ENCODE measurements around the gene RTL10. TPM values are rescaled to one million over a fixed set of nuclear protein-coding genes. Genes with fewer than 3 reads are reported as not detected.

Gene RTL10
- total RNA-seq, 3 donors from 2014 or later, result 10.1 to 12.2 (median 11.9) TPM

DNA sequence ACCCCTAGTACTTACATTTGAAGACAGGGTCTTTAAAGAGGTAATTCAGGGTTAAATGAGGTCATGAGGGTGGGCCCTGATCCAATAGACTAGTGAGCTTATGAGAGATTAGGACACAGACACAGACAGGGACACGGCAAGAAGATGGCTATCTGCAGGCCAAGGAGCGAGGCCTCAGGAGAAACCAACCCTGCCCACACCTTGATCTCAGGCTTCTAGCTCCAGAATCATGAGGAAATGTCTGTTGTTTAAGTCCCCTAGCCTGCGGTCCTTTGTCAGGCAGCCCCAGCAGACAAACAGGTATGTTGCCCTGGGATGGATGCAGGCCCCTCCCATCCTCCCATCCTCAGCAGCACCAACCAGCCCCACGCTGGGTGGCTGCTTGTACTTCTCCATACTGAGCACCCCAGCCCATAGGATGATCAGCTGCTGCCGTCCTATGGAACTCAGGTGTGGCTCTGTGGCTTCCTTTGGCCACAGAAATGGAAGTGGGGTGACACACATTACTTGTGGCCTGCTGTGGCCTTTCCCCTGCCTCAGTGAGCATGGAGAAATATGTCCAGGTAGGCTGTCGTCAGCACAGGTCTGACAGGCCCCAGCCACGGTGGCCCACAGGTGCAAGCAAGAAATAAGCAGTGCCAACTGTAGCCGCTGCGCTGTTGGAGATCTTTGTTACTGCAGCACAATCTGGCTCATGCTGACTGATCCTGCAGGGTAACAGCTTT, 7.9 kb downstream of the RTL10 start:
- Histone ChIP-seq H3K4me3 (no peak overlapping the region), H3K4me1 (ENCODE audit: low read depth) (no peaks in the 10 kb centered on the region), H3K36me3 (ENCODE audit: low read depth) (peaks cover 3% of the 10 kb centered on the region), H3K9me3 (no peaks in the 10 kb centered on the region)
- intact Hi-C loops (cut with DNase I, micrococcal nuclease), result no loop called here
- TF ChIP-seq, protein P1, sequence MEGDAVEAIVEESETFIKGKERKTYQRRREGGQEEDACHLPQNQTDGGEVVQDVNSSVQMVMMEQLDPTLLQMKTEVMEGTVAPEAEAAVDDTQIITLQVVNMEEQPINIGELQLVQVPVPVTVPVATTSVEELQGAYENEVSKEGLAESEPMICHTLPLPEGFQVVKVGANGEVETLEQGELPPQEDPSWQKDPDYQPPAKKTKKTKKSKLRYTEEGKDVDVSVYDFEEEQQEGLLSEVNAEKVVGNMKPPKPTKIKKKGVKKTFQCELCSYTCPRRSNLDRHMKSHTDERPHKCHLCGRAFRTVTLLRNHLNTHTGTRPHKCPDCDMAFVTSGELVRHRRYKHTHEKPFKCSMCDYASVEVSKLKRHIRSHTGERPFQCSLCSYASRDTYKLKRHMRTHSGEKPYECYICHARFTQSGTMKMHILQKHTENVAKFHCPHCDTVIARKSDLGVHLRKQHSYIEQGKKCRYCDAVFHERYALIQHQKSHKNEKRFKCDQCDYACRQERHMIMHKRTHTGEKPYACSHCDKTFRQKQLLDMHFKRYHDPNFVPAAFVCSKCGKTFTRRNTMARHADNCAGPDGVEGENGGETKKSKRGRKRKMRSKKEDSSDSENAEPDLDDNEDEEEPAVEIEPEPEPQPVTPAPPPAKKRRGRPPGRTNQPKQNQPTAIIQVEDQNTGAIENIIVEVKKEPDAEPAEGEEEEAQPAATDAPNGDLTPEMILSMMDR (IDR thresholded peaks at IDR 0.05), result no peak
- no peak for ATAC-seq
- no peak for DNase-seq

DNA sequence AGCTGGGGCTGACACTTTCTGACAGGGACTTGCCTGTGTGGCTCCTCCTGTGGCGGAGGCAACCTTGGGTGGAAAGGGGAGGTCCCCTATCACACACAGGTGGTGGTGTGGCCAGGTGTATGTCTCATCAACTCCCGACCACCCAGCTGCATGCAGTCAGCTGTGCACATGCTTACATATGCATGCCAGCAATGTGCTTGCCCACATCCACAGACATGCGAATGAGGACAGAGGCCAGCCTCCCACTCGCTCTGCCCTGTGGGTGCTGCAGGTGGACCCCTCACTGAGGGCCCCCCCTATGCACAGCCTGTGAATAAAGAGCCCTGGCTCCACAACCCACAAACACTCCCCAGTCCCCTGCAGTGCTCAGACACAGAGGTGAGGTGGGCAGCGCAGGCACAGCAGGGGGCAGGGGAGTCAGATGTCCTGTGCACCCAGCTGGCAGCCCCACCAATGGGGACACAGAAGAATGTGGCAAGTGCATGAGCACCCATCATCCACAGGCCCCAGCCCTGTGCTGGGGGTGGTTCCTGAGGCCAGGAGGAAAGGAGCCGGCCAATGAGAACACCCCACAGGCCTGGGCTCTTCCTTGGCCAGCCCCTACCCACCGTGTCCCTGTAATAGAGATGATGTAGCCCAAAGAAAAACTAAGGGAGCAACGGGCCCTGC, 9.5 kb downstream of the RTL10 start:
- no peaks in the 10 kb centered on the region for H3K9me3 ChIP-seq
- no peak overlapping the region for H3K4me3 ChIP-seq
- no peak for DNase-seq
- H3K4me1 ChIP-seq (ENCODE audit: low read depth), result no peaks in the 10 kb centered on the region
- TF ChIP-seq, protein P1 (IDR thresholded peaks at IDR 0.05), result no peak
- ATAC-seq, result no peak
- no peaks in the 10 kb centered on the region for H3K36me3 ChIP-seq (ENCODE audit: low read depth)
- intact Hi-C loops (cut with DNase I, micrococcal nuclease), result no loop called here

DNA sequence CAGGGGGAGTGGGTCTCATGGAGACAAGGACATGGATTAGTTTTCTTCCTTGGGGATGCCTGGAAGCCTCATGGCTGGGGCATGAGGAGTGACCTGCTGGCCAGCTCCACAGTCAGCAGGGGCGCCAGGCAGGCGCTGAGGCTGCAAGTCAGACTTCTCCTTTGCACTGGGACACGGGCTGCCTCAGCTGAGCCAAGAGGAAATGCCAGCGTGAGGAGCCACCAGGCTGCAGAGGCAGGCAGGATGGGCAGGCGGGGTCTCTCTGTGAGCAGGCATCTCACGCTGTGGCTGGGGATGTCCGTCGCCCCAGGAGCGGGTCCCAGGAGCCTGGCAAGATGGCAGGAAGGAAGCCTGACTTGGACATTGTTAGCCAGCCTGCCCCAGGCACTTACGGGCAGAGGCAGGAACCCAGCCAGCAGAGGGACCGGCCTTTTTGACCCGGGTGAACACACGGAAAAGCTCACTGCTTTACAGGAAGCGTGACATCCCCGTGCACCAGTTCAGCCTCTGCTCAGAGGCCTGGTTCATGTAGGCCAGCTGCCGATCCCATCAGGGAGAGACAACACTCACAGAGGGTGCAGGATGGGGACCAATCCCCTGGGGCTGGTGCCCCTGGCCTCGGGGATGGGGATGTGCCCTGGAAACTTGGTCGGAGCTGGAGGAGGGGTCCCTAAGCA, 10.2 kb downstream of the RTL10 start:
- Histone ChIP-seq H3K9me3 (no peaks in the 10 kb centered on the region), H3K4me1 (ENCODE audit: low read depth) (no peaks in the 10 kb centered on the region), H3K4me3 (no peak overlapping the region), H3K36me3 (ENCODE audit: low read depth) (no peaks in the 10 kb centered on the region)
- intact Hi-C loops (cut with DNase I, micrococcal nuclease), result no loop called here
- DNase-seq, result peak in 2 of 3 donors; percentile 16 to 67
- TF ChIP-seq, protein P1 (IDR thresholded peaks at IDR 0.05), result no peak
- ATAC-seq, result peak; percentile 32

DNA sequence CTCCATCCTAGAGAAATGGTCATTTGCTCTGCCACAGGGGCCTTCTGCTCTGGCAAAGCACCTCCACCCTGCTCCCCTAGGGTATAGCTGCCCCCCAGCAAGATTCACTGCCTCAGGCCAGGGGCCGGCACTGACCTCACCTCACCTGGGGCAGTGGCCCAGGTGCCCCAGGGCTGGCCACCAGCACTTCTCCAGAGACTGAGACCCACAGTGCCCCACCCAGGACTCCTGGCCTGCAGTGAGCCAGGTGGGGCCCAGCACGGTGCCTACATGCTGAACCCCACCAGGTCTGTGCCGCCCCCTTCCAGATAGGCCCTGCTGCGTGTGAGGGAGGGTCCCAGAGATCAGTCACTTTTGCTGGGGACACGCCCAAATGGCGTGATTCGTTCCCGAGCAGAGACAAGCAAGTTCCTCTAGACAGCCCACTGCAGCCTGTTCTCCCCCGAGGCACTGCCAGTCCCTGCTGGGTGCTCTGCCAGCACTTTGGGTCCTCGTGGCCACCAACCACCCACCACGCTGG, 10.8 kb downstream of the RTL10 start:
- ATAC-seq (no peak), DNase-seq (peak in 1 of 3 donors; percentile 48)
- TF ChIP-seq, protein P1 (IDR thresholded peaks at IDR 0.05), result no peak
- Histone ChIP-seq H3K4me3 (no peak overlapping the region), H3K36me3 (ENCODE audit: low read depth) (no peaks in the 10 kb centered on the region), H3K9me3 (no peaks in the 10 kb centered on the region), H3K4me1 (ENCODE audit: low read depth) (no peaks in the 10 kb centered on the region)
- intact Hi-C loops (cut with DNase I, micrococcal nuclease), result no loop called here

DNA sequence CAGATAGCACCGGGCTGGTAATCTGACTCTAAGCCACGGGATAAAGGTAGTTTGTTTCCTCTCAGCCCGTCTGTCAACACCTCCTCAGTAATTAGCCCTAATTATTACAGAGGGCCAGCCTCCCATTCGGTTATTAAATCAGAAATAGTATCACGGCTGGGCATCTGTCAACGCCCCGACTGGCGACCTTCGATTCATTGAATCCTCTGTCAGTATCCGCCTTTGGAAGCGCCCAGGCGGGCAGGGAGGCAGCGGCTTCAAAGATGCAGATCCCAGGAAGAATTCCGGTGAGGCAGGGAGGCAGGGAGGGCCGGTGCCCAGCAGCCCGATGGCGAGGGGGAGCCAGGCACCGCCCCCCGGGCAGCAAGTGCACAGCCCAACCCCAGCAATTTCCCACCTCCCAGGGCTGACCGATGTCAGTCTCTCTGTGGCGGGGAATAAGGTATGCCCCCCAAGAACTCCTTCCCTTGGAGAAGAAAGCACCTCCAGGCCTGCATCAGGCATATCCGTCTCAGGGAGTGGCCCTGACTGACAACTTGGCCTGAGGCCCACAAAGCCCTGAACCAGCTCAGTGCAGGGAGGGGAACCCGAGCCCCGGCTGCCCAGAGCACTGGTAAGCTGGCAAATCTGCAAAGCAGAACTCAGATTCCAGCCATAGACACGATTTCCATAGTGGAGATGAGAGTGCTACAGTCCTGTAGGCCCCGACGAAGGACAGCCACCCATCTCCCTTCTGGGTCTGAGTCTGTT, 11.4 kb downstream of the RTL10 start:
- intact Hi-C loops (cut with DNase I, micrococcal nuclease), result no loop called here
- Histone ChIP-seq H3K4me1 (ENCODE audit: low read depth) (no peaks in the 10 kb centered on the region), H3K36me3 (ENCODE audit: low read depth) (no peaks in the 10 kb centered on the region), H3K9me3 (no peaks in the 10 kb centered on the region), H3K4me3 (no peak overlapping the region)
- TF ChIP-seq, protein P1 (IDR thresholded peaks at IDR 0.05), result no peak
- ATAC-seq, result no peak
- DNase-seq, result no peak
